GM12878 (cell line): ENCODE measurements around the gene HOGA1. TPM values are rescaled to one million over a fixed set of nuclear protein-coding genes. Genes with fewer than 3 reads are reported as not detected.

Experiments used
- ATAC-seq: fragments of 200-7000 bp; cut with Tn5 transposase; 3 replicates; pipeline ENCODE4 v1.9.1; 2020; ENCODE audit warnings: mild to moderate bottlenecking, moderate library complexity
- BruUV-seq: library from RNA; stranded (reverse); fragments of 400-500 nt; replicated peaks from 2 replicates; lab custom pipeline; 2021; lab: Mats Ljungman, UMichigan
- CTCF ChIA-PET: fragments of 300-600 bp; sonication (Branson Sonifier 250); formaldehyde crosslinking; extraction: SDS; loops from one replicate; lab custom pipeline; 2021; ENCODE audit warnings: inconsistent platforms; lab: Yijun Ruan, JAX
- POLR2A ChIA-PET: fragments of 350-600 bp; formaldehyde crosslinking; extraction: SDS; loops from one replicate; lab custom pipeline; 2021; ENCODE audit warnings: inconsistent platforms; lab: Charles Lee
- RAD21 ChIA-PET: fragments of 300-600 bp; sonication (Branson Sonifier 250); formaldehyde crosslinking; loops from one replicate; lab custom pipeline; 2023; ENCODE audit warnings: antibody characterized with exemption; ENCODE audit not compliant: unreplicated experiment; lab: Charles Lee
- SMC1A ChIA-PET: fragments of 300-600 bp; sonication (Branson Sonifier 250); formaldehyde crosslinking; loops from one replicate; lab custom pipeline; 2023; ENCODE audit not compliant: unreplicated experiment, uncharacterized antibody; lab: Charles Lee
- DNase-seq: peaks from one replicate; pipeline ENCODE4 v3.0.0-alpha.2; 2011; ENCODE audit warnings: low read depth, low spot score
- FAIRE-seq: peaks from 3 replicates; lab custom pipeline; 2011; peaks lifted over from hg19 to GRCh38; lab: Jason Lieb, UNC
- H2AFZ ChIP-seq: 2 replicates; pipeline ENCODE4 v1.6.0; 2011; ENCODE audit warnings: low read depth, low read length, control low read depth; ENCODE audit not compliant: control insufficient read depth
- H3K27ac ChIP-seq: 2 replicates; pipeline ENCODE4 v1.5.1; 2011; ENCODE audit warnings: control low read depth; ENCODE audit not compliant: control insufficient read depth, insufficient read depth
- H3K27me3 ChIP-seq, 2 experiments: replicated peaks in 1 of 2; 2 replicates each; pipeline versions ENCODE4 v1.6.0 to v1.6.1; 2011; ENCODE audit warnings: low read length in 1 of 2; ENCODE audit not compliant: control insufficient read depth in 2 of 2, insufficient read depth in 2 of 2
- H3K36me3 ChIP-seq, 2 experiments: 2 replicates each; pipeline ENCODE4 v1.5.1; 2011; ENCODE audit warnings: low read length in 1 of 2; ENCODE audit not compliant: control insufficient read depth in 2 of 2, insufficient read depth in 2 of 2
- H3K4me1 ChIP-seq: 2 replicates; pipeline ENCODE4 v1.6.1; 2011; ENCODE audit warnings: mild to moderate bottlenecking, low read length, moderate library complexity, mixed read lengths; ENCODE audit not compliant: control insufficient read depth, insufficient read depth
- H3K4me2 ChIP-seq: 2 replicates; pipeline ENCODE4 v1.6.0; 2011; ENCODE audit warnings: control low read depth; ENCODE audit not compliant: control insufficient read depth, insufficient read depth
- H3K4me3 ChIP-seq: fragments of 200-600 bp; sonication (generic); 2 replicates; pipeline ENCODE4 v1.5.1; 2016
- H3K79me2 ChIP-seq: 2 replicates; pipeline ENCODE4 v1.6.0; 2011; ENCODE audit warnings: low read length; ENCODE audit not compliant: control insufficient read depth, insufficient read depth
- H3K9ac ChIP-seq: 2 replicates; pipeline ENCODE4 v1.8.0; 2011; ENCODE audit warnings: low read length, control low read depth, mixed read lengths; ENCODE audit not compliant: control insufficient read depth, insufficient read depth
- H3K9me3 ChIP-seq: replicated peaks from 3 replicates; pipeline ENCODE4 v1.5.1; 2011; ENCODE audit warnings: mild to moderate bottlenecking, low read length; ENCODE audit not compliant: control insufficient read depth, insufficient read depth
- H4K20me1 ChIP-seq: 2 replicates; pipeline ENCODE4 v1.6.0; 2011; ENCODE audit not compliant: control insufficient read depth, insufficient read depth
- ZBTB11 ChIP-seq: fragments of 450-650 bp; formaldehyde crosslinking; IDR thresholded peaks from 2 replicates; pipeline ENCODE4 v1.5.0; 2022; ENCODE audit warnings: mild to moderate bottlenecking, missing genetic modification characterization
- WGBS: methylation state at CpG from one replicate; pipeline ENCODE4 v1.1.6; 2016; ENCODE audit warnings: low lambda C conversion rate; ENCODE audit not compliant: insufficient replicate concordance, insufficient coverage; ENCODE audit errors: missing lambda C conversion rate; 5-methylcytosine and 5-hydroxymethylcytosine counted together
- in situ Hi-C: fragments of 300-500 bp; cut with MboI; formaldehyde crosslinking; loops from 9 replicates; pipeline ENCODE4 v1.14.3; 2018; ENCODE audit warnings: mixed read lengths
- intact Hi-C: fragments of 100-400 bp; cut with micrococcal nuclease; formaldehyde crosslinking; loops from one replicate; pipeline ENCODE4 v1.14.2; 2022; ENCODE audit not compliant: unreplicated experiment
- polyA plus RNA-seq, 11 experiments: library from polyadenylated mRNA; depleted of rRNA in 4 of 11; unstranded in 6 of 11; stranded (reverse) in 5 of 11; fragments of >200 nt; fragmentation: Nextera tagmentation in 4 of 11; fragmentation: Illumina TruSeq in 1 of 11; extraction: Ambion mirVana in 4 of 11; extraction: Trizol in 1 of 11; gene quantifications; 1 replicate in 1 of 11; 2 replicates in 10 of 11; pipeline versions ENCODE4 v1.2.1 to v1.2.3, GENCODE V29; 2011 to 2016; ENCODE audit warnings: inconsistent platforms in 2 of 11, missing spikeins in 2 of 11, low read depth in 1 of 11
- total RNA-seq, 4 experiments: library from RNA; depleted of rRNA in 3 of 4; stranded (reverse); fragments of >200 nt in 3 of 4; fragmentation: Illumina TruSeq in 1 of 4; extraction: Trizol in 1 of 4; gene quantifications; 2 replicates each; pipeline versions ENCODE4 v1.2.1 to v1.2.3, GENCODE V29; 2013 to 2021

Gene HOGA1
- total and polyA plus RNA-seq, 10 of the 15 experiments (the other 5 are each of a cell fraction or from before 2014, with no cell fraction given) = 0.01 to 0.19 (median 0.06) TPM; not detected in 6

GRCh38 chr10:97583476-97583875 lies 713 bp upstream of the HOGA1 start:
- intact Hi-C loops = no loop called here
- no peaks in the 10 kb centered on the region for H3K27me3 ChIP-seq
- FAIRE-seq (no peak), DNase-seq (no peak), ATAC-seq (no peak)
- H2AFZ ChIP-seq = no peak overlapping the region
- H3K36me3 ChIP-seq = no peaks in the 10 kb centered on the region
- SMC1A ChIA-PET = interaction anchor here (1.9 kb wide), 1 partner anchor 12 kb away, joined by 7 read pairs; no protein-coding TSS in a partner anchor
- BruUV-seq = no TSS peak
- RAD21 ChIA-PET = interaction anchor here (0.9 kb wide), 1 partner anchor 30 kb away, joined by 3 read pairs; no protein-coding TSS in a partner anchor
- WGBS = 32% methylated on average over 13 of the region's 13 CpGs
- H3K4me3 ChIP-seq = no peak overlapping the region
- CTCF ChIA-PET = interaction anchor here (0.6 to 4.7 kb wide), 2 partner anchors 11 to 474 kb away, joined by 3 to 29 read pairs; partner anchors contain the start of gene ANKRD2
- TF ChIP-seq ZBTB11 = no peak
- no peaks in the 10 kb centered on the region for H4K20me1 ChIP-seq
- in situ Hi-C loops = no loop called here
- no peaks in the 10 kb centered on the region for H3K4me1 ChIP-seq
- POLR2A ChIA-PET = interaction anchor here (1.1 kb wide), 1 partner anchor 19 kb away, joined by 3 read pairs; no protein-coding TSS in a partner anchor
- no peaks in the 10 kb centered on the region for H3K79me2 ChIP-seq
- no peak overlapping the region for H3K9ac ChIP-seq
- H3K9me3 ChIP-seq = no peaks in the 10 kb centered on the region
- H3K27ac ChIP-seq = no peak overlapping the region
- H3K4me2 ChIP-seq = no peak overlapping the region
